Ammon's horn (tissue), 1 donor: ENCODE measurements around the gene OR2T3.
"Not testable (repeated sequence)": the region's sequence is repeated elsewhere in the genome, so short reads cannot be mapped to it uniquely, and the experiment has no call there.

ENCODE experiments used
- DNase-seq: peaks from one replicate; pipeline ENCODE4 v3.0.0-alpha.2; 2016; ENCODE audit warnings: low spot score

Gene OR2T3, protein sequence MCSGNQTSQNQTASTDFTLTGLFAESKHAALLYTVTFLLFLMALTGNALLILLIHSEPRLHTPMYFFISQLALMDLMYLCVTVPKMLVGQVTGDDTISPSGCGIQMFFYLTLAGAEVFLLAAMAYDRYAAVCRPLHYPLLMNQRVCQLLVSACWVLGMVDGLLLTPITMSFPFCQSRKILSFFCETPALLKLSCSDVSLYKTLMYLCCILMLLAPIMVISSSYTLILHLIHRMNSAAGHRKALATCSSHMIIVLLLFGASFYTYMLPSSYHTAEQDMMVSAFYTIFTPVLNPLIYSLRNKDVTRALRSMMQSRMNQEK

DNA sequence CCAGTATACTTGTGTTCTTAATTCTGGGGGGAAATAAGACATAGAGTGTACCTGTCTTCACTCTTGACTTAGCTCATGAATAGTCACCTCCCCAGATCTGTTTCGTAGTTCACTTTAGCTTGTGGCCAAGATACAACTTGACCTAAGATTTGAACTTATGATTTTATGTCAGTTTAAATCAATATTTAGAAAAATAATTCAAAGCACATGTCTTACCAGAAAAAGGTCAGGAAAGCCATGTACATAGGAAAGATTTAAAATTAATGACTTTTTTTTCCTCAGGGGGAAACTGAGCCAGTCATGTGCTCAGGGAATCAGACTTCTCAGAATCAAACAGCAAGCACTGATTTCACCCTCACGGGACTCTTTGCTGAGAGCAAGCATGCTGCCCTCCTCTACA, at the start of gene OR2T3:
OR2T3 (plus strand) TSS at position 301 of the 400 bp plus-strand sequence; CDS start at position 301, 0 bp downstream.
- not testable (repeated sequence) for DNase-seq

DNA sequence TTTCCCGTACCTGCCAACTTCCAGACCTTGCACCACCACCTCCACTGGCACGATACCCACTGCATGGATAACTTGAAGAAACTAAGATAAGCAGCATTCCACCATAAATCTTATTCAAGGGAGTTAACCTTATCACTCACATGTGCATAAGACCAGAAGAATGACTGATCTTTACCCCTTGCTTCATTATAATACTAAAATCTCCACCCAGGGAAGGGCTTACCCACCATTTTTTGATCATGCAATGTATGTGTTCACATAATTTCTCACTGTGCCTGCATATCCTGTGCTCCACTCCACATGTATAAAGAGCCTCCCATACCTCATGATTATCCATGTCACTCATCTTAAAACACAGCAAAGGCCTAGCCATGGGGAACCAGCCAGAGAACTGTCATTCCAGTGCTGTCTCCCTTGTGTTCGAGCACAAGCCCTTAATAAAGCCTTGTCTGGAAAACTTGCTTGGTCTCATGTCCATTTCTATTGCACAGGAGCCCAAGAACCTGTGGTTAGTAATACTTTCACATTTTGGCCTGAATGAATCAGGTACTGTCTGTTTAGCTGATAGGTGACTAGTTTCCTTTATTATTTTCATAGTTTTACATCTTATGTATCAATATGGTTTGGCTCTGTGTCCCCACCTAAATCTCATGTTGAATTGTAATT, 45.5 kb upstream of the OR2T3 start:
- not testable (repeated sequence) for DNase-seq

- not testable (repeated sequence) for DNase-seq
Observed at GRCh38 chr1:248428192-248428533, 45.0 kb upstream of the OR2T3 start.

DNA sequence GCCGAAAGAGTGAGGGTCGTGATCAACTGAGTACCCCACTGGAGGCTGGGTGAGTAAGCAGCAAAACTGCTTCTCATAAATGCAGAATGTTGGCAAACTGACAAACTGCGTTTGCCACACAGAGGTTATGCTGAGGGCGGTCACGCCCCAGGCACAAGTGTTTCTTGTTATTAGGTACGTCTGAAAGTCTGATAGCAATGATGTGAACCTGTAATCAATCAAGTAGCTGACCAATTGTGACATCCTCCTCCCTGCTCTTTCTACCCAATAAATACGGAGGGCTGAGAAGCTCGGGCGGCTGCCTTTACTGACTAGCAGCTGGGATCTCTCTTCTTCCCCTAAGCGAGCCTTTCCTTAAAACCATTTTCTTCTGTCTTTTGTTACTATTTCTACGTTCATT, 41.5 kb upstream of the OR2T3 start:
- DNase-seq = not testable (repeated sequence)

- not testable (repeated sequence) for DNase-seq
Observed at GRCh38 chr1:248432201-248432600, 41.0 kb upstream of the OR2T3 start.

DNA sequence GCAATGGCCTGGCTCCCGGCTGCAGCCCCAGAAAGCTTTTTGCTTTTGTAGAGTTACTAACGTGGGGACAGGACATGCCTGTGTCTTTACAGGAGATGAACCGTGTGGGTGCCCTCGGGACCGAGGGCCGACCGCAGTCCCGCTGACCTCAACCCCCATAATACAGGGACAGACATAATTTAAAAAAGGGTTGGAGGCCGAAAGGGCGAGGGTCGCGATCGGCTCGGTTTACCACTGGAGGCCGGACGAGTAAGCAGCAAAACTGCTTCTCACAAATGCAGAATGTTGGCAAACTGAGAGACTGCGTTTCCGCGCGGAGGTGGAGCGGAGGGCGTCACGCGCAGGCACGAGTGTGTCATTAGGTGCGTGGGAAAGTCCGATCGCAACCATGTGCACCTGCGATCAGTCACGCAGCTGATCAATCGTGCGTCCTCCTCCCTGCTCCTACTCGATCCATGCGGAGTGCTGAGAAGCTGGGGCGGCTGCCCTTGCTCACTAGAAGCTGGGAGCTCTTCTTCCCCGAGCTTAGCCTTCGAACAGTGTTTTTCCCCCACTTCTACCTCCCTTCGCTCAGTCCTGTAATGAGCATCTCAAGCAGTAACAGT, 39.2 kb upstream of the OR2T3 start:
- DNase-seq = not testable (repeated sequence)

DNA sequence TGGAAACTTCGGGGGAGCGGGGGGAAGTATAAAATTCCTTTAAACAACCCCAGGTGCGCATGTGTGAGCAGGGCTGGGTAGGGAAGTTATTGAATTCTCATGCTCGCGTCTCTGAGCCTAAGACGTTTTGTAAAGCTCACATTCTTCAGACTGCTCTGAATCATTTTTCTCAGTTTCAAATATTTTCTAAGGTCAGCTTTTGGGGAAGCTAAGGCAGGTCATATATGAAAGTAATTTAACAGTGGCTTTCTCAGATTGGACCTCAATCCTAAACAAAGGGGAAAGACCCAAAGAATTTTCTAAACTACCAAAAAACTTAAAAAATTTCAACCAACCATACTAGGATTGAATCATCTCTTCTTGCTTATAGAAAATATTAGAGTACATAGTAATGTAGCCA, 38.2 kb upstream of the OR2T3 start:
- DNase-seq = not testable (repeated sequence)

DNA sequence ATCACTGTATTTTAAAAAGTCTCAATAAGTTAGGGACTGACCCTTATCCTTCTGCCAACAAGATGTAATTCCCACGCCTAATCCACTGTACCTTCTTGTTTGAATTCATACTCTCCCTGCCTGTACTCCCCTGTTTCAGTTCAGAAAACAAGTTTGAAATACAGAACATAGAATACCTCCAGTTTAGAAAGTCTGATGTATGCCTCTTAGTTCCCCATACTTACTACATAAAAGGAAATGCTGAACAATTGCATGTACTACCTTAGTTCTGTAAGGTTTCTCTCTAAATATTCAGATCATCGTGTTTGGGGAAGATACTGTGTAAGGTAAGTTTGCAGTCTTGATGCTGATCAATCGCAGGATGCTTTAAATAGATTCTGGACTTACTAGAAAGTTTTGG, 36.8 kb upstream of the OR2T3 start:
- not testable (repeated sequence) for DNase-seq

DNA sequence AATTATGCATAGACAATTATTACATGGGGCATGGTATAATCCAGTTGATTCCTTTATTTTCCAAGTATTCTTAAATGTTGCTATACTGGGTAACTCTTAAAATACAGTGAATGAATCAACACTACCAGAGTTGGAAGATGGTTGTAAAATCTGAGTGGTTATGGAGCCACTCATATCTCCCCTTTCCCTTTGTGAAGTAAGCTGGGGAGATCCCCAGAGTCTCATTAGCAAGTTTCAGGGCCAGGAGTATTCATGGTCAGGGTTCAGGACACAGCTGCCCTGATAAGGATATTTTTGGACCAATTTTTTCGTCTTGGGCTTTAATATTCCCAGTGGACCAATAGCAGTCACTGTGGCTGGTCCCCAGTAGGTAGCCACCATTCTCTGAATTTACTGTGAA, 34.5 kb upstream of the OR2T3 start:
- not testable (repeated sequence) for DNase-seq

GRCh38 chr1:248439283-248439682, 33.9 kb upstream of the OR2T3 start:
- DNase-seq = not testable (repeated sequence)

DNA sequence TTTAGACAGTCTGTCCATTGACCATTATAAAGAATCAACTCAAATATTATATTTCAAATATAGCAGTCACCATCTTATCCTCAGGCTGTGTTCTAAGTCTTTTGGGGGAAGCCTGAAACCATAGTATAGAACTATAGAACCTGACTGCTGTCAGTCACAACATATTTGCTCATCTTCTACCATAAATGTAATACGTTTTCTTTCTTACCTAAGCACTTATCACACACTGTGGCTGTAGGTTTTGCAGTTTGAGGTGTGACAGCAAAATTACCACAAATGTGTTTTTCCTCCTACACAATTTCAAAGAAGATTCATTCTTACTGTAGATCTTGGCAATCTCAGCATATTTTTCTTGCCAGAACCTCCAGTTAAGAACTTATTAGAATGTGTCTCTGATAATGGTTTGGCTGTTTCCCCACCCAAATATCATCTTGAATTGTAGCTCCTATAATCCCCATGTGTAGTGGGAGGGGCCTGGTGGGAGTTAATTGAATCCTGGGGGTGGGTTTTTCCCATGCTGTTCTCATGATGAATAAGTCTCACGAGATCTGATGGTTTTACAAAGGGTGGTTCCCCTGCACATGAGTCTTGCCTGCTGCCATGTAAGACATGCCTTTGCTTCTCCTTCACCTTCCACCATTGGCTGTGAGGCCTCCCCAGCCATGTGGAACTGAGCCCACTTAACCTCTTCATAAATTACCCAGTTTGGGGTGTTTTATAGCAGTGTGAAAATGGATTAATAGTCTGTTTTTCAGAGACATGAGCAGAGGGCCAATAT, 30.5 kb upstream of the OR2T3 start:
- DNase-seq = not testable (repeated sequence)

DNA sequence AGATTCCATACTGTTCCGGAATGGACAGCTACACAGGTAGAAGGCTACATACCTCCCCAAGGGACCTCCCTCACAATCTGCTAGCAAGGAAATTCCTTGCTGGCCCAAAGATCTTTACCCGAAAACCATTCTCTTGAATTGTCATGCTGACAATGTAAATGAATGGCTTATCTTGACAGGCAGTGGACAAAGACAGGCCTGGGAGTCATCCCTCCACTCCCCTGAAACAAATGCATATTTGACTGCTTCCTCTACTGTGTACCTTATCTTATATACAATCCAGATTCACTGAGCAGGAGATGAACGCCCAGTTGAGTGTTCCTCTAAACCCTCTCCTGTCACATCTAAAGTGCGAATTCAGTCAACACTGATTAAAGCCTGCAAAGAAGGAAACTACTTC, 28.5 kb upstream of the OR2T3 start:
- not testable (repeated sequence) for DNase-seq

GRCh38 chr1:248445399-248445798, 27.8 kb upstream of the OR2T3 start, which contains the start of gene OR2T2:
Gene OR2T2 (plus strand): TSS chr1:248445637. CDS start chr1:248452798, 7,161 bp downstream.
- DNase-seq = not testable (repeated sequence)

DNA sequence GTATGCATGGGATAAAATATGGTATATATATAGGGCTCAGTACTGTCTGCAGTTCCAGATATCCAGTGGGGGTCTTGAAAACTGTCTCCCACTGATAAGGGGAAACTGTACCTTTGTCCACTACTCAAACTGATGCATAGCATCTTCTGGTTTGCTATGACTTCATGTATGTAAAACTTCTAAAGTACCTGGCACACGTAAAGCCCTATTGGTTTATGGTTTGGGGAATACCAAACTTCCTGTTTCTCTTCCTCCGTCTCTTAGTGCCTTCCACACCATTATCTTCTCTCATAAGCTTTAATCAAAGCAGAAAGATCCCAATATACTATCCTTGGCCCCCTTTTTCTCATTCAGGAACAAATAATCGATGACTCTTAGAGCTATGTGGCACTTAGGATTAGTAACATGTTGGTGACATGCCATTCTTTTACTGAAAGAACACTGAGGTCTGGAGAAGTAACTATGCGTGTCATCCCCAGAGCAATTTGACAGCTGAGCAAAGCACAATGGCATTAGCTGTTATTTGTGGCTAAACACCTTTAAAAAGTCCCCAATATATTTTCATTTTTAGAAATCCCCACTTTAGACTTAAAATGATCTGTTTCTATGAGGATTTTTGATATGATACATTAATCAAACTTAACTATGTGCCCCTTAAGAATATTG, 24.6 kb upstream of the OR2T3 start:
- DNase-seq = not testable (repeated sequence)

DNA sequence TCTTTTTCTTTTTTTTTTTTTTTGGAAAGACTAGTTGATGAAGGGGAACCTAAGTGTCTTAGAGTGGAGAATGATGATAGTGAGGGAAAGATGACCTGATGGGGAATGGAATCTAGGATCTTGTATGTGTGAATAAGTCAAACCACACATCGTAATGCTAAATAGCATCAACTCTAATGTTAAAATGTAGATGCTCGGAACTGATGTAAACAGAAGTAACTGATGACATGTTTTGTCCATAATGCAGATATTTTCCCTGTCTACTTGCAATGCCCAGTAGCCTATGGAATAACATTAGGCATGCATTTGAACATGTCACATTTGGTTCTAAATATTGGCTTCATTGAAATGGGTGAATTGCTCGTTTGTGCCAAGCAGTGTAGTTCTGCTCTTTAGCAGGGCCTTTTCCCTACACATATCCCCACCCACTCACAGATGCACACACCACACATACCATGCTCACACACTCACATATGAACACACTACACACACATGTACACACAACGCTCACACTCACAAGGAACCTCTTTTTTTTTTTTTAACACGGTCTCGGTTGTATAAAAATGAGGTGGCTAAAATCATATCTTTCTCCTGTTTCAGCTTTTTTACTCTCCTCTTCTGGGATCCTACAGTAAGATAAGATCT, 23.2 kb upstream of the OR2T3 start:
- not testable (repeated sequence) for DNase-seq

DNA sequence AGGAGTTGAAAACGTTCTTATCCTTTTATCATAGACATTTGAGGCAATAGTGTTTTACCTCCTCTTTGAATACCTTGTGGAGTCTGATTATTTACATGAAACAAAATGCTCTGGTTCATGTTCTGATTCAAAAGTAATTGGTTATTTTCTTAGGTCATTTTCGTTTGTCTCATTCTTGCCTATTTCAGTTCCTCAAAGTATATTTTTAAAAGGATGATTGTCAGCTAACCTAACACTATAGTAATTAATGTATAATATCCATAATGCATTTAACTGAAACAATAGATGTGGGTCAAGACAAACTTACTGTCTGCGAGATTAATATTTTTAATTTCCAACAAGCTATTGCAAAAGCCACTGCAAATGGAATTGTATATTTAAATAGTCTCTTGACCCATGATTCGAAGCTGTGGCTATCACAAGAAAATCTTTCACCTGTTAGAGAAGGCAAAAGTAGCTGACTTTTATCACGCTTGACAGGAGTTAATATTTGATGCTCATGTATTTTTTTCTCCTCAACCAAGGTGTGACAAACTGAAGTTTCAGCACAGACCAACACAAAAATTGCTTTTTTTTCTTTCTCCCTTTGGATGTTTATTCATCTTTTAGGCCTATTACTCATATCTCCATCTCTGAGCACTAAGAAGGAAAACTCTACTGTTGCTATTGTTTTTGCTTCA, 22.5 kb upstream of the OR2T3 start:
- DNase-seq = not testable (repeated sequence)

GRCh38 chr1:248453619-248454018, 19.5 kb upstream of the OR2T3 start:
- not testable (repeated sequence) for DNase-seq

DNA sequence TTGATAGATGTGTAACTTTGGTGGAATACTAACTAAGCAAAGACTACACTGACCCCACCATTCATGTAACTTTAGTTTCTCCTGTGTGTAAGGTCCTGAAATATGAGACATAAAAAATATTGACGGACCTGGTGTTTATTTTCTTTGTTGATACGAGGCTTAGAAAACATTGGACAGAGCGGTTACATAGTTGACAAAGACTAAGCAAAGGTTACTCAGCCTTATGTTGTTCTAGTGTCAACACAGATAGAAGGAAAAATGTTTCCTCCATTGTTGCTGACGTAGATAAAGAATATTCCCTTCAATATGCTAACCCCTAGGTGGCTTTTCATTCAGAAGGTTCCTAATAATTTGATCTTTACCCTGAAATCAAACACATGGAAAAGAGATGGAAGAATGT, 18.1 kb upstream of the OR2T3 start:
- DNase-seq = not testable (repeated sequence)

DNA sequence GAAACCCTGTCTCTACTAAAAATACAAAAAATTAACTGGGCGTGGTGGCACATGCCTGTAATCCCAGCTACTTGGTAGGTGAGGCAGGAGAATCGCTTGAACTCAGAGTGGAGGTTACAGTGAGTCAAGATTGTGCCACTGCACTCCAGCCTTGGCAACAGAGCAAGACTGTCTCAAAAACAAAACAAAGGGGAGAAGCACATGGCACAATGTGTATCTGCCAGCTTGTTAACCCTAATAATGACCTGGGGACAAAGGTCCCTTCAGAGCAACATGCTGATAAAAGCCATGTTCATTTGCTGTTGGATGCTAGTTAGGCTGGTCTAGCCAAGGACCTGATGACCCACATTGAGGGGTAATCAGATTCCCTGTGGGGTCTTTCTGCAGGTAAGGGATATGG, 16.5 kb upstream of the OR2T3 start:
- DNase-seq = not testable (repeated sequence)

DNA sequence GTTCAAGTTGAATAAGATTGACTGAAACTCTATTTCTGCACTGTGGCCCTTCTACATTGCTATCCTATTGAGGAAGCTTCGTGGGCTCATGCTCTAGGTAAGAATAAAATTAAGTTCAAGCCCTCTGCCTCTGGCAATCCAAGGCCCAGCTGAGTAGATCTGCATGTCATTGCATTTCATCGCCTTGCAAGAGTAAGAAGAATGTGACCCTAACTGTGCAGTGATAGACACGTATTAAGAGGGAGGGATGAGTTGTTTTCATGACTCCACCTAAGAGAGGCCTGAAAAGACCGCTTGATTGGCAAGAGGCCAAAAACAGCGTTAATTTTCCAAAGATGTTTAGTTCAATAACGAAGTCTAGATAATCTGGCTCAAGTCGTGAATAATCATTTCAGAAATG, 14.0 kb upstream of the OR2T3 start:
- DNase-seq = not testable (repeated sequence)
